ENCODE data around the gene MTREX.

- TF ChIP-seq, protein P1, sequence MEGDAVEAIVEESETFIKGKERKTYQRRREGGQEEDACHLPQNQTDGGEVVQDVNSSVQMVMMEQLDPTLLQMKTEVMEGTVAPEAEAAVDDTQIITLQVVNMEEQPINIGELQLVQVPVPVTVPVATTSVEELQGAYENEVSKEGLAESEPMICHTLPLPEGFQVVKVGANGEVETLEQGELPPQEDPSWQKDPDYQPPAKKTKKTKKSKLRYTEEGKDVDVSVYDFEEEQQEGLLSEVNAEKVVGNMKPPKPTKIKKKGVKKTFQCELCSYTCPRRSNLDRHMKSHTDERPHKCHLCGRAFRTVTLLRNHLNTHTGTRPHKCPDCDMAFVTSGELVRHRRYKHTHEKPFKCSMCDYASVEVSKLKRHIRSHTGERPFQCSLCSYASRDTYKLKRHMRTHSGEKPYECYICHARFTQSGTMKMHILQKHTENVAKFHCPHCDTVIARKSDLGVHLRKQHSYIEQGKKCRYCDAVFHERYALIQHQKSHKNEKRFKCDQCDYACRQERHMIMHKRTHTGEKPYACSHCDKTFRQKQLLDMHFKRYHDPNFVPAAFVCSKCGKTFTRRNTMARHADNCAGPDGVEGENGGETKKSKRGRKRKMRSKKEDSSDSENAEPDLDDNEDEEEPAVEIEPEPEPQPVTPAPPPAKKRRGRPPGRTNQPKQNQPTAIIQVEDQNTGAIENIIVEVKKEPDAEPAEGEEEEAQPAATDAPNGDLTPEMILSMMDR (IDR thresholded peaks at IDR 0.05) = no peak
- TF ChIP-seq POLR2A (IDR thresholded peaks at IDR 0.05) = no peak
Observed at GRCh38 chr5:55421074-55421529, 113.3 kb downstream of the MTREX start.
